LNCaP clone FGC (cell line): Measurements from ENCODE around the gene FGF14.
A peak's percentile ranks its signal among the peaks of the same experiment; 100 is the strongest.

ENCODE experiments used
- DNase-seq: peaks from one replicate; pipeline ENCODE4 v3.0.0-alpha.2; 2011; ENCODE audit warnings: low read depth
- H3K4me3 ChIP-seq: 2 replicates; pipeline ENCODE4 v1.5.1; 2011; ENCODE audit warnings: mild to moderate bottlenecking, low read depth, low read length, control low read depth
- TF ChIP-seq, protein P1 (sequence below): IDR thresholded peaks from 2 replicates; pipeline ENCODE4 v1.5.1; 2012; ENCODE audit warnings: mild to moderate bottlenecking; ENCODE audit not compliant: control insufficient read depth, insufficient read depth; ENCODE audit errors: extremely low read depth

FGF14 gene

DNA sequence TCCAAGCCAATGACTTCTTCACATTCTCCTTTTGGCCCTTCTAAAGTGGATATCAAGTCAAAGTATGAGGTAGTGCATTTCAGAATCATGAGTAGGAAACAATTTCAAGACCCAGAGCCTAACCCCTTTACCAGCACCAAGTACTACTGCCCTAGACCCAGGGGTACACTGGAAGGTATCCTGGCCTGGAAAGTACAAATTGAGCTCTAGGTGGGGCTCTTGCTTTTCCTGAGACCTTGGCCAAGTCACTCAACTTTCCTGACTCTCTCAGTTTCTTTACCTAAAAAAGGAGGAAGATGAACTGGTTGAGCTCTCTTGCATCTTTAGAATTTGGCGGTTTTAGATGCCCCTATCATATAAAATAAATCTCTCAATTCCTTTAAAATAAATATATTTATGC lies 204.7 kb downstream of the FGF14 start:
- no peak overlapping the region for H3K4me3 ChIP-seq
- no peak for DNase-seq
- TF ChIP-seq, protein P1, sequence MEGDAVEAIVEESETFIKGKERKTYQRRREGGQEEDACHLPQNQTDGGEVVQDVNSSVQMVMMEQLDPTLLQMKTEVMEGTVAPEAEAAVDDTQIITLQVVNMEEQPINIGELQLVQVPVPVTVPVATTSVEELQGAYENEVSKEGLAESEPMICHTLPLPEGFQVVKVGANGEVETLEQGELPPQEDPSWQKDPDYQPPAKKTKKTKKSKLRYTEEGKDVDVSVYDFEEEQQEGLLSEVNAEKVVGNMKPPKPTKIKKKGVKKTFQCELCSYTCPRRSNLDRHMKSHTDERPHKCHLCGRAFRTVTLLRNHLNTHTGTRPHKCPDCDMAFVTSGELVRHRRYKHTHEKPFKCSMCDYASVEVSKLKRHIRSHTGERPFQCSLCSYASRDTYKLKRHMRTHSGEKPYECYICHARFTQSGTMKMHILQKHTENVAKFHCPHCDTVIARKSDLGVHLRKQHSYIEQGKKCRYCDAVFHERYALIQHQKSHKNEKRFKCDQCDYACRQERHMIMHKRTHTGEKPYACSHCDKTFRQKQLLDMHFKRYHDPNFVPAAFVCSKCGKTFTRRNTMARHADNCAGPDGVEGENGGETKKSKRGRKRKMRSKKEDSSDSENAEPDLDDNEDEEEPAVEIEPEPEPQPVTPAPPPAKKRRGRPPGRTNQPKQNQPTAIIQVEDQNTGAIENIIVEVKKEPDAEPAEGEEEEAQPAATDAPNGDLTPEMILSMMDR: peak; percentile 55

DNA sequence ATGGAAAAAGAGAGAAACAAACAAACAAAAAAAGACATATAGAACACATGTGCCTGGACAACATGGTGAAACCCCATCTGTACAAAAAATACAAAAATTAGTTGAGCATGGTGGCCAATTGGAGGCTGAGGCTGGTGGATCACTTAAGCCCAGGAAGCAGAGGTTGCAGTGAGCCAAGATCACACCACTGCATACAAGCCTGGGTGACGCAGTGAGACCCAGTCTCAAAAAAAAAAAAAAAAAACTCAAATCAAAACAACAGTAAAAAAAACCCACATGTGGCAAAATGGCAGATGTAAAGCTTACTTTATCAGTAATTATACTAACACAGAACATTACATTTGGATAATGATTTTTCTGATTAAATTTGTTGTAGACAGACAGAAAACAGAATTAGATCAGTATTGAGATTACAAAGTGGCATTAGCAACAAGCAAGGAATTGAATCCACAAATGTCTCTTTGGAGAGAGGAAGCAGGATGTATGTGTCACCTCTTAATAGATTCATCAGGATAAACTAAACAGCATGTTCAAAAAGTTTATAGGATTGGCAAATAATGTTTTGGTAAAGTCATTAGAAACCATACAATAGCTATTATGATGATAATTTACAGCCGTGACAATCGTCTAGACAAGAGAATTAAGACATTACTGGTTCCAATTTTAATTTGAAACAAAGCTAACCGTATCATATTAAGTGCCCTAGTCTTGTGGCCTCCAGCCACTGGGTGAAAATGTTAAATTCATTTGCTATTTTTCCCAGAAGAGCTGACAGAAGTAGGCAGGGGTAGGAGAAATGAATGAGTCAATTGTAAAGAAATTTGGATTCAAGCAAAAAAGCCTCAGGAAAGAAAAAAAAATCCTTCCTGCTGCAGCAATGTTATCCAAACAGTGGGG lies 206.0 kb downstream of the FGF14 start:
- H3K4me3 ChIP-seq: no peak overlapping the region
- no peak for DNase-seq
- TF ChIP-seq, protein P1: no peak

DNA sequence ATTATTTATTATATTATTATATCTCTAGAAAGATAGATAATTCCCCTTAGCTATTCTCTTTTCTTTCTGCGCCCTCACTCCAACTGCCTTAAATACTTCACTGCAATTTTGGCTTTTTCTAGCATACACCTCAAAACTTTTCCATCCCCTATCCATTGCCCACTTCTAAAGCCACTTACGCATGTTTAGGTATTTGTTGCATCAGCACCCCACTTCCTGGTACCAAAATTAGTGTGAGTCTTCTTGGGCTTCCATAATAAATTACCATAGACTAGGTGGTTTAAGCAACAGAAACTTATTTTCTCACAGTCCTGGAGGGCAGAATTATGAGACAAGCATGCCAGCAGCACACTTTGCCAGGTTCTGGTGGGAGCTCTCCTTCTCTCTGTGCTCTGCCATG lies 209.0 kb downstream of the FGF14 start:
- no peak overlapping the region for H3K4me3 ChIP-seq
- no peak for DNase-seq
- TF ChIP-seq, protein P1: no peak

DNA sequence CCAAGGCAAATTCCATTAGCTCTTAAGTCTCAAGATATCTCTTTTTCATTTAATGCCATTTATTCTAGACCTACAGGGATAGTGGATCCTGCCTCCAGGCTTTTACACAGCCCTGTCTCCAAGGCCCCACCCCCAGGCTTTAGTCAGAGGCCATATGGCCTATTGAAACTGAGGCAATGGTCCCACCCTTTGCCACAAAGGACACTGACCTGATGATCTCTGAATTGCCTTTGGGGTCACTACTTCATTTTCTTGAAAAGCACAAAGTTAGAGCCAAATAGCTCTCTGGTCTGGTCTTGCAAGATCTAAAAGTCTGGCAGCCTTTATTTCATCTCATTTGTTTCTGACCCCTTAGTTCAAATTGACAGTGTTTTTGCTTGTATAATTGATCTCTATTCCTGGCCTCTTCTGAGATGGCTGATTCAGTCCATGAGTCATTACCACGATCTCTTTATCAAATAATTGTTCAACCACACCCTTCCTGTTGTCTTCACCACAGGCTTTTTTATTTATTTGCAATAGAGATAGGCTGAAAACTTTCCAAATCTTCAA lies 209.8 kb downstream of the FGF14 start:
- no peak for DNase-seq
- H3K4me3 ChIP-seq: no peak overlapping the region
- TF ChIP-seq, protein P1: no peak

DNA sequence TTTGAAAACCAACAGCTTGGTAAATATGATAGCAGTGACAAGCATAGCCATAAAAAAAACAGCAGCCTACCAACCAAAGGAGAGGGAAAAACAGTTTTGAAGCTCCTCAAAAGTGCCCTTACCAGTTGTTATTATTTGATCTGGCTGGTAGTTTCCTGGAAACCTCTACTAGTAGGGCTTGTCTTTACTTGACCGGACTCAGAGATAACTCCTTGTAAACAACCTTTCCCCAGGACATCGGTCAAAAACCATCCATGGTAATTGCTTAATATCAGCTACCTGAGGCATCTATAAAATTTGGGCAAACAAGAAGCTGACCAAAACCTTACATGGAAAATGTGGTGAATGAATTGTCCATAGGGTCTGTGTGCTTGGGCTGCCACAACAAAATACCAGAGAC lies 210.9 kb downstream of the FGF14 start:
- TF ChIP-seq, protein P1: no peak
- DNase-seq: peak; percentile 28
- H3K4me3 ChIP-seq: no peak overlapping the region

DNA sequence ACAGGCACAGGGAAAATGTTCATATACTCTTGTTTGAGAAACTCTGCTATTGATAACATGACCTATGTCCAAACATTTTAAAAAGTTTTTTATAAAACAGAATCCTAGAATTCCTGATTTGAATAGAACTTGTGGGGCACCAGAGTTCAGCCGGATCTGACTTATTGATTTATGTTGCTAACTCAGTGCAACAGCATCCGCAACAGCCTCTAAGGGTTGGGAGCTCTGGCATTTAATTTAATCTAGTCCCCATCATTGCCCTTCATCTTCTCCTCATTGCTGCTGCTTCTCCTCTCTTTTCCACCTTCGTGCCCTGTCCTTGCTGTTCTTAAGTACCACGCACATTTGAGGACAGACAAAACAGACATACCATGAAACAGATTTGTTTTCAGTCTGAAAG lies 214.5 kb downstream of the FGF14 start:
- DNase-seq: no peak
- H3K4me3 ChIP-seq: no peak overlapping the region
- TF ChIP-seq, protein P1: no peak

DNA sequence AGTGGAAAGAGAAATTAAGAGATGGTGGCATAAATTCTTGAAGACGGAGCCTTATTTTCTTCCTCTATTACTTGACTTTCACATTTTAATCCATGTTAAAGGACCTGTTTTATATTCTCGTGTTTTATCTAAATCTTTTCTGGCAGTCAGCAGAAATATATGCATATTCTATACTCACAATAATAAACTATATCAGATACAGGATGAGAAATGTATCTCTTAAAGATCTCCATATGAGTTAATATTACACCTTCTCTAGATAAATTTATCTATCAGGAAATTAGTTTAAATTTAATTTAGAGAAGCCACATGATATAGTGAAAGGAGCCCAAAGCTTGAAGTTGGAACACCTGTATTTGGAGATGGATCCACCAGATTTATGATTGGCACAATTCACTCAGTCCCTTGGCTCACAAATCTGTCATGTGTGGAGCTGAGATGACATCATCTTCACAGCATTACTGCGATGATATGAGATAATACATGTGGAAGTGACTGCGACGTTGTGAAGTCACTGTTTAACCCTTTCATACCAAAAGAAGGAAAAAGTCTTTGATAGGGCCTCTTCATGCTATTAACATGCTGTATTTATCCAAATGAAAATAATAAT lies 216.4 kb downstream of the FGF14 start:
- no peak for DNase-seq
- TF ChIP-seq, protein P1: no peak
- no peak overlapping the region for H3K4me3 ChIP-seq
